ENCODE measurements around the gene TMEM238L. TPM values are rescaled to one million over a fixed set of nuclear protein-coding genes. Genes with fewer than 3 reads are reported as not detected.

The TMEM238L gene
- total and polyA plus RNA-seq, 2 donors (not counting 1 experiment from before 2014, with no cell fraction given), result not detected

DNA sequence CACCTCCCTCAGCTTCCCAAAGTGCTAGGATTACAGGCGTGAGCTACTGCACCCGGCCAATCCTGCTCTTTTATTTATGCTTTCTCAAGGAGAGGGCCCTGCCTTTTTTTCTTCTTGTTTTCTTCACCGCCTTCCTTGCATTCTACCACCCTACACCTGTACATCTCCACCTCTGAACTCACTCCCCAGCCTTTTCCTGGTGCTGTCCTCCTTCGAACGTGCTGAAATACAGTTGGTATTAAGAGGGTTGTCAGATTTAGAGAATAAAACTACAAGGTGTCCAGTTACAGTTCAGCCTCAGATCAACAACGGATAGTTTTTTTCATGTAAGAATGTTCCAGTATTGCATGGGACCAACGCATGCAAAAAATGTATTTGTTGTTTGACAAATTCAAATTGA lies 32.2 kb upstream of the TMEM238L start:
- no peak for DNase-seq (ENCODE audit: low read depth in 2 of 2)
- Histone ChIP-seq H3K36me3 (ENCODE audit: control insufficient read depth, insufficient read depth, low read length) (no peaks in the 10 kb centered on the region), H3K27me3 (ENCODE audit: control insufficient read depth, insufficient read depth, low read length) (no peaks in the 10 kb centered on the region), H3K4me3 (replicated peaks in 1 of 4; ENCODE audit: control extremely low read depth in 1 of 4, insufficient read depth in 1 of 4, low read depth in 3 of 4, low read length in 4 of 4) (no peak overlapping the region), H3K4me1 (ENCODE audit: control insufficient read depth, extremely low read depth, insufficient read depth, low read length) (no peaks in the 10 kb centered on the region), H4K20me1 (ENCODE audit: control insufficient read depth, extremely low read depth, insufficient read depth, low read length) (no peaks in the 10 kb centered on the region), H3K9me3 (ENCODE audit: control insufficient read depth, insufficient read depth, low read depth, low read length) (no peaks in the 10 kb centered on the region), H3K79me2 (ENCODE audit: control insufficient read depth, insufficient read depth, low read length) (no peaks in the 10 kb centered on the region), H2AFZ (ENCODE audit: low read length) (no peak overlapping the region), H3K4me2 (ENCODE audit: extremely low read depth, insufficient read depth, low read length) (no peak overlapping the region), H3K9ac (ENCODE audit: insufficient read depth, low read length) (no peak overlapping the region), H3K27ac (ENCODE audit: insufficient read depth, low read length) (no peak overlapping the region)
- TF ChIP-seq EZH2 (IDR thresholded peaks at IDR 0.05; ENCODE audit: low read length, missing control alignments), result no peak
- TF ChIP-seq, protein P1, sequence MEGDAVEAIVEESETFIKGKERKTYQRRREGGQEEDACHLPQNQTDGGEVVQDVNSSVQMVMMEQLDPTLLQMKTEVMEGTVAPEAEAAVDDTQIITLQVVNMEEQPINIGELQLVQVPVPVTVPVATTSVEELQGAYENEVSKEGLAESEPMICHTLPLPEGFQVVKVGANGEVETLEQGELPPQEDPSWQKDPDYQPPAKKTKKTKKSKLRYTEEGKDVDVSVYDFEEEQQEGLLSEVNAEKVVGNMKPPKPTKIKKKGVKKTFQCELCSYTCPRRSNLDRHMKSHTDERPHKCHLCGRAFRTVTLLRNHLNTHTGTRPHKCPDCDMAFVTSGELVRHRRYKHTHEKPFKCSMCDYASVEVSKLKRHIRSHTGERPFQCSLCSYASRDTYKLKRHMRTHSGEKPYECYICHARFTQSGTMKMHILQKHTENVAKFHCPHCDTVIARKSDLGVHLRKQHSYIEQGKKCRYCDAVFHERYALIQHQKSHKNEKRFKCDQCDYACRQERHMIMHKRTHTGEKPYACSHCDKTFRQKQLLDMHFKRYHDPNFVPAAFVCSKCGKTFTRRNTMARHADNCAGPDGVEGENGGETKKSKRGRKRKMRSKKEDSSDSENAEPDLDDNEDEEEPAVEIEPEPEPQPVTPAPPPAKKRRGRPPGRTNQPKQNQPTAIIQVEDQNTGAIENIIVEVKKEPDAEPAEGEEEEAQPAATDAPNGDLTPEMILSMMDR (conservative IDR thresholded peaks at IDR 0.05 in 1 of 2, IDR thresholded peaks at IDR 0.05 in 1 of 2; ENCODE audit: low read depth in 1 of 2, low read length in 2 of 2), result no peak

GRCh38 chr17:10831696-10832095 lies 27.8 kb upstream of the TMEM238L start:
- no peaks in the 10 kb centered on the region for H3K4me1 ChIP-seq (ENCODE audit: control insufficient read depth, extremely low read depth, insufficient read depth, low read length)
- no peak overlapping the region for H3K4me3 ChIP-seq (replicated peaks in 1 of 4; ENCODE audit: control extremely low read depth in 1 of 4, insufficient read depth in 1 of 4, low read depth in 3 of 4, low read length in 4 of 4)
- H3K4me2 ChIP-seq (ENCODE audit: extremely low read depth, insufficient read depth, low read length), result no peak overlapping the region
- H3K27me3 ChIP-seq (ENCODE audit: control insufficient read depth, insufficient read depth, low read length), result no peaks in the 10 kb centered on the region
- H4K20me1 ChIP-seq (ENCODE audit: control insufficient read depth, extremely low read depth, insufficient read depth, low read length), result no peaks in the 10 kb centered on the region
- no peaks in the 10 kb centered on the region for H3K79me2 ChIP-seq (ENCODE audit: control insufficient read depth, insufficient read depth, low read length)
- H3K36me3 ChIP-seq (ENCODE audit: control insufficient read depth, insufficient read depth, low read length), result no peaks in the 10 kb centered on the region
- H3K9me3 ChIP-seq (ENCODE audit: control insufficient read depth, insufficient read depth, low read depth, low read length), result no peaks in the 10 kb centered on the region
- no peak overlapping the region for H3K9ac ChIP-seq (ENCODE audit: insufficient read depth, low read length)
- H2AFZ ChIP-seq (ENCODE audit: low read length), result no peak overlapping the region
- DNase-seq (ENCODE audit: low read depth in 2 of 2), result no peak
- H3K27ac ChIP-seq (ENCODE audit: insufficient read depth, low read length), result no peak overlapping the region
- TF ChIP-seq EZH2 (IDR thresholded peaks at IDR 0.05; ENCODE audit: low read length, missing control alignments), result no peak
- TF ChIP-seq, protein P1 (conservative IDR thresholded peaks at IDR 0.05 in 1 of 2, IDR thresholded peaks at IDR 0.05 in 1 of 2; ENCODE audit: low read depth in 1 of 2, low read length in 2 of 2), result no peak

DNA sequence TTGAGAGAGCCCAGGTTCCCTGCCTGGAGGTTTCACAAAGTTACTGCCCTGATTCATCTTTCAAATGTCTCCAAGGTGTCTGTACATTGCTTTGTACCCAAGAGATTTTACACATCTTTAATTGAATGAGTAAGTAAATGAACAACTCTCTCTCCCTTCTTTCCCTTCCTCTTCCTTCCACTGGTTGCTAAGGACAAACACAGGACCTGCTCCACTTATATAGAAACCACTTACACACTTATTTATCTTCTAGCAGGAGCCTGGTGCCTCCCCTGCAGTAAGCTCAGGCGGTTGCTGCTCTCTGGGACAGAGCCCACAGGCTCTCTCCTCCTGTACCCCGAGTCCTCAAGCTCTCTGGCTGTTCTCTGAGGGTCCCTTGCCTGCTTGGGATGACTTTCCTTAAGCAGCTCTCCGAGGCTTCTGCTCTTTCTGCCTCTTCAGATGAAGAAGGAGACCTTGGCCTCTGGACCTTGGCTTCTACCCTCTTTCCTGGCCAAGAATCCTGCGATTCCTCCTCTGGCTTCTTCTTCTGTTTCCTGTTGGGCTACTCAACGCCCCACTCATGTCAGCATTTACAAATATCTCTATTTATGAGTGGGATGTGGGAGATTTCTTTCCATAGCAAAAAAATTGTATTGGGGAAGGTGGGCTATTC lies 24.1 kb upstream of the TMEM238L start:
- Histone ChIP-seq H3K4me2 (ENCODE audit: extremely low read depth, insufficient read depth, low read length) (no peak overlapping the region), H4K20me1 (ENCODE audit: control insufficient read depth, extremely low read depth, insufficient read depth, low read length) (no peaks in the 10 kb centered on the region), H3K4me3 (replicated peaks in 1 of 4; ENCODE audit: control extremely low read depth in 1 of 4, insufficient read depth in 1 of 4, low read depth in 3 of 4, low read length in 4 of 4) (no peak overlapping the region), H2AFZ (ENCODE audit: low read length) (no peak overlapping the region), H3K4me1 (ENCODE audit: control insufficient read depth, extremely low read depth, insufficient read depth, low read length) (no peaks in the 10 kb centered on the region), H3K9me3 (ENCODE audit: control insufficient read depth, insufficient read depth, low read depth, low read length) (no peaks in the 10 kb centered on the region), H3K27me3 (ENCODE audit: control insufficient read depth, insufficient read depth, low read length) (no peaks in the 10 kb centered on the region), H3K9ac (ENCODE audit: insufficient read depth, low read length) (no peak overlapping the region), H3K79me2 (ENCODE audit: control insufficient read depth, insufficient read depth, low read length) (no peaks in the 10 kb centered on the region), H3K27ac (ENCODE audit: insufficient read depth, low read length) (no peak overlapping the region), H3K36me3 (ENCODE audit: control insufficient read depth, insufficient read depth, low read length) (no peaks in the 10 kb centered on the region)
- TF ChIP-seq, protein P1 (conservative IDR thresholded peaks at IDR 0.05 in 1 of 2, IDR thresholded peaks at IDR 0.05 in 1 of 2; ENCODE audit: low read depth in 1 of 2, low read length in 2 of 2), result no peak
- TF ChIP-seq EZH2 (IDR thresholded peaks at IDR 0.05; ENCODE audit: low read length, missing control alignments), result no peak
- no peak for DNase-seq (ENCODE audit: low read depth in 2 of 2)

Measured in fibroblast of lung (primary cell).